Activated CD4-positive, alpha-beta memory T cell treated with anti-CD3 and anti-CD28 coated beads for 36 hours (primary cell): Measurements from ENCODE around the gene GLCCI1. TPM values are rescaled to one million over a fixed set of nuclear protein-coding genes. Genes with fewer than 3 reads are reported as not detected.
"Not testable (repeated sequence)": the region's sequence is repeated elsewhere in the genome, so short reads cannot be mapped to it uniquely, and the experiment has no call there.

Experiments
- CTCF ChIA-PET: fragments of 350-600 bp; sonication (Branson Sonifier 250); formaldehyde crosslinking; loops from one replicate; lab custom pipeline; 2021; ENCODE audit warnings: antibody characterized with exemption, inconsistent platforms; lab: Charles Lee
- POLR2A ChIA-PET: fragments of 350-600 bp; sonication (Branson Sonifier 250); formaldehyde crosslinking; loops from one replicate; lab custom pipeline; 2021; ENCODE audit warnings: antibody characterized with exemption; lab: Charles Lee
- DNase-seq: peaks from one replicate; pipeline ENCODE4 v3.0.0-alpha.2; 2020
- H3K27ac Mint-ChIP-seq: one replicate; pipeline ENCODE4 v1.8.0; 2021; ENCODE audit warnings: mixed read lengths
- H3K27me3 Mint-ChIP-seq: one replicate; pipeline ENCODE4 v1.8.0; 2021; ENCODE audit warnings: mixed read lengths
- H3K36me3 Mint-ChIP-seq: one replicate; pipeline ENCODE4 v1.8.0; 2021; ENCODE audit warnings: mixed read lengths
- H3K4me1 Mint-ChIP-seq: one replicate; pipeline ENCODE4 v1.8.0; 2021; ENCODE audit warnings: low read depth, mixed read lengths
- H3K4me3 Mint-ChIP-seq: one replicate; pipeline ENCODE4 v1.8.0; 2021; ENCODE audit warnings: mild to moderate bottlenecking, mixed read lengths
- H3K9me3 Mint-ChIP-seq: one replicate; pipeline ENCODE4 v1.8.0; 2021; ENCODE audit warnings: mixed read lengths
- intact Hi-C: fragments of 100-400 bp; cut with micrococcal nuclease; formaldehyde crosslinking; loops from one replicate; pipeline ENCODE4 v1.15.1; 2023
- total RNA-seq, 2 experiments: library from RNA; stranded (reverse); gene quantifications; one replicate each; pipeline ENCODE4 v1.2.3, GENCODE V29; 2021

GLCCI1 gene
- total RNA-seq, 2 experiments from 2014 or later: 8.6 to 11.5 TPM

DNA sequence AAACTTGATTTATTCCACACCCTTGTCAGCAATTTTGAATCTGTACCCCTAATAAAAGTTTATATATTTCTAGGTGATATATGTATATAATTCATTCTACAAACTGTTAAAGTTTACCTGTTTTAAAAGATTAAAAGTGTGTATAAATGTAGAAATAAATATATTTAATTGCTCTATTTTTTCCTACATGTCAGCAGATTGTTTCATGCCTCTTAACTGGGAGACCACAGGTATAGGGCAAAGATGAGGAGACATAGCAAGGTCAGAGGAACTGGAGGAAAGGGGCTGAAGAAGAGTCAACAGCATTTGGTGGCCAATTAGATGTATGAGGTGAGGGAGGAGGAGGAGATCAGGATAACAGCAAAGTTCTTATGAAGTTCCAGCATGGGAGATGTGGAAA lies 109.8 kb downstream of the GLCCI1 start:
- H3K4me1 Mint-ChIP-seq: no peaks in the 10 kb centered on the region
- no peak overlapping the region for H3K27ac Mint-ChIP-seq
- peaks cover 1% of the 10 kb centered on the region for H3K36me3 Mint-ChIP-seq
- H3K27me3 Mint-ChIP-seq: no peaks in the 10 kb centered on the region
- intact Hi-C loops: no loop called here
- ChIA-PET POLR2A (no interaction called here), CTCF (no interaction called here)
- no peak for DNase-seq
- H3K4me3 Mint-ChIP-seq: no peak overlapping the region
- no peaks in the 10 kb centered on the region for H3K9me3 Mint-ChIP-seq

DNA sequence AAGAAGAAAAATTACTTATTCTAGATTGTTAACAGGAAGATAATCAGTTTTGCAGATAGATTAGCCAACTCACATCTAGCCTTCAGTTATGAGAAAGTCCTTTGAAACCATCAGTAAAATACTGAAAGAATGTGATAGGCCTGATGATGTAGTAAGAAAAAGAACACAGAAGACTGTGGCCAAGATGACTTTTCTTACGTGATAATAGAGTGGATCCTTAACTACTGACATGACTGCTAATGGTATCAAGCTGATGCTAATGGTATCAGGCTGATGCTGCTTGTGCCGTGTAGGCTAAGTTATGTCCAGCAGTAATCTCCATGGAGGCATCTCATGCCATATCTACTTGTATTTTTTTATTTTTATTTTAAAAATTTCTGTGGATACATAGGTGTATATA lies 114.2 kb downstream of the GLCCI1 start:
- intact Hi-C loops: no loop called here
- Mint-ChIP-seq H3K27me3 (no peaks in the 10 kb centered on the region), H3K9me3 (no peaks in the 10 kb centered on the region), H3K4me3 (no peak overlapping the region), H3K4me1 (no peaks in the 10 kb centered on the region), H3K36me3 (peaks cover 10% of the 10 kb centered on the region), H3K27ac (no peak overlapping the region)
- DNase-seq: no peak
- CTCF ChIA-PET: no interaction called here
- POLR2A ChIA-PET: no interaction called here

DNA sequence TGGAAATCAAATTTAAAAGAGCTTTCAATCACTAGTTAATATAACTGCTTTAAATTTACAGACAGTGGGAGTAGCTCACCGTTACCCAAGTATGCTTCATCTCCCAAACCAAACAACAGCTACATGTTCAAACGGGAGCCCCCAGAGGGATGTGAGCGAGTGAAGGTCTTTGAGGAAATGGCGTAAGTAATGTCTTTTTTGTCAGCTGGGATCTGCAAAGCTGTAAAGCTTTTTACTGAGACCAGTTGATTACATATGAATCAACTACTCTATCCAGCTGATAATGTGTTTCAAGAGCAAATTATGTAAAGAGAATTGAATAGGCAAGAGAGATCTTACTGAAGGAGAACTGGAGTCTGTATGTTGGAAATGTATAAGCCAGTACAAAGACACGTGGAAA lies 116.2 kb downstream of the GLCCI1 start:
- CTCF ChIA-PET: interaction anchor here (0.6 to 0.9 kb wide), 2 partner anchors 14 to 107 kb away, joined by 3 read pairs; no protein-coding TSS in a partner anchor
- POLR2A ChIA-PET: no interaction called here
- DNase-seq: no peak

DNA sequence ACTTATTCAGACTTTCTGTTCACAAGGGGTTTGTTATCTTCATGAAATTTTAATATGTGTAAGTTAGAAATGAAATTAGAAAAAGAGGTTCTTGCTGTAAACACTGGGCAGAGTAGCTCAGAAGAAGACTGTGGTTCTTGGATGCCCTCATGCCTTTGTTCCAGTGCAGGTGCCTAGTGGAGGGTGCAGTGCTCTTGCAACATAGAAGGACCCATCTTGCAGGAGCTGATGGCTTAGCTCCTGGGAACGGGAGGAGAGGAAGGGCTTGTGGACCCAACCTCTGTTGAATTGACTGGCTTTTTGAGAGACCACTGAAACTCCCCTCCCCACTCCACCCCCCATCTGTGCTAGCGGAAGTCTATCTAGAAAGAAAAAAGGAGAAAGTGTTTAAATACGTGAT lies 116.8 kb downstream of the GLCCI1 start:
- no peak overlapping the region for H3K4me3 Mint-ChIP-seq
- H3K27ac Mint-ChIP-seq: no peak overlapping the region
- no peak for DNase-seq
- CTCF ChIA-PET: interaction anchor here (0.9 kb wide), 1 partner anchor 15 kb away, joined by 3 read pairs; no protein-coding TSS in a partner anchor
- no peaks in the 10 kb centered on the region for H3K27me3 Mint-ChIP-seq
- intact Hi-C loops: no loop called here
- POLR2A ChIA-PET: no interaction called here
- peaks cover 10% of the 10 kb centered on the region for H3K36me3 Mint-ChIP-seq
- no peaks in the 10 kb centered on the region for H3K4me1 Mint-ChIP-seq
- H3K9me3 Mint-ChIP-seq: no peaks in the 10 kb centered on the region

More for the DNA sequence above, 116.2 kb downstream of the GLCCI1 start:
- intact Hi-C loops: no loop called here
- Mint-ChIP-seq H3K9me3 (no peaks in the 10 kb centered on the region), H3K4me3 (no peak overlapping the region), H3K27me3 (no peaks in the 10 kb centered on the region), H3K27ac (no peak overlapping the region), H3K4me1 (no peaks in the 10 kb centered on the region), H3K36me3 (peaks cover 10% of the 10 kb centered on the region)

DNA sequence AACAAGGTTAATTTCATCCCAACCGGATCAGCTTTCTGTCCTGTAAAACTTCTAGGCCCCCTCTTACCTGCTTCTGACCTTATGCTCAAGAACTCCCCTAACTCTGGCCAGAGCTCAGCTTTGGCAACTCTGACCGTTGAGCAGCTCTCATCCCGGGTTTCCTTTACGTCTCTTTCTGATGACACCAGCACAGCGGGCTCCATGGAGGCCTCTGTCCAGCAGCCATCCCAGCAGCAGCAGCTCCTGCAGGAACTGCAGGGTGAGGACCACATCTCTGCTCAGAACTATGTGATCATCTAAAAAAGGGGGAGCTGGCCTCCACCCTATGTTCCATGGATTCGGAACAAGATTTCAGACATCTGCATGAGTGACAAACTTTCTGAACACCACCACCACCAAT lies 117.6 kb downstream of the GLCCI1 start:
- ChIA-PET POLR2A (interaction anchor here (0.7 kb wide), 1 partner anchor 45 kb away, joined by 4 read pairs; no protein-coding TSS in a partner anchor), CTCF (interaction anchor here (1.2 kb wide), 2 partner anchors 51 to 100 kb away, joined by 3 to 4 read pairs; no protein-coding TSS in a partner anchor)
- H3K4me3 Mint-ChIP-seq: no peak overlapping the region

DNA sequence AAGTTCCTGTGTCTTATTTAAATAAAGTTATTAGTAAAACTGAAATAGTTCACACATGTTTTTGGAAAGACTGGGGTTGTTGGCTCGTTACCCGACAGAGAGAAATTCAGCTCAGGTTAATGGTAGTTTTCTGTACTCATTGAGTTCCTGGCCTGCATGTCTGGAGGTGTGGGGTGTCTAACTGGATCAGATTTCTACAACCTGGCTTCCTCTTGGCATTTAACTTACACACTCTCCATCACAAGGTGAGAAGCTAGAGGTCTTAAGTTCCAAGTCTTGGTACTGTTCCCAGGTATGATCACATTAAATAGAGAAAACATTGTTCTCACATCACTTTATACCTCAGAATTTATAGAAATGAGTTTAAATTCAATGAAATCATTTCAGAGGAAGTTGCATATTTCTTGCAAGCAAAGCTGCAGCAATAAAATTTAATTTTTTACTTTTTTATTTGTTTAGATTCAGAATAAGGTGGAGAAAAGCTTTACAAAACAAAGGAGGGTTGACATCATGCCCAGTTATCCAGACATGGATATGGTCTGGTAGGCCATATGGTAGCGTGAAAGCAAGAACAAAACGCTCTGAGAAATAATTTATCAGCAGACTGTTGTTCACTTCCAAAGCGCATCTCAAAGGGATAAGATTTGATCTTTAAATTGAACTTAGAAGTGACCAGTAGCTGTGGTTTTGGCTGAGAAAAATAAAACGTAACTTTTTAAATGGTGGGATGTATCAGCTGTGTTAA lies 120.6 kb downstream of the GLCCI1 start:
- no peak overlapping the region for H3K4me3 Mint-ChIP-seq
- ChIA-PET CTCF (interaction anchor here (0.6 to 1.1 kb wide), 2 partner anchors 8 to 313 kb away, joined by 3 read pairs; no protein-coding TSS in a partner anchor), POLR2A (no interaction called here)
- H3K4me1 Mint-ChIP-seq: no peaks in the 10 kb centered on the region
- H3K9me3 Mint-ChIP-seq: no peaks in the 10 kb centered on the region
- no peak overlapping the region for H3K27ac Mint-ChIP-seq
- no peak for DNase-seq
- H3K36me3 Mint-ChIP-seq: peaks cover 18% of the 10 kb centered on the region
- no peaks in the 10 kb centered on the region for H3K27me3 Mint-ChIP-seq
- intact Hi-C loops: no loop called here

More for the DNA sequence above, 117.6 kb downstream of the GLCCI1 start:
- intact Hi-C loops: no loop called here
- Mint-ChIP-seq H3K4me1 (no peaks in the 10 kb centered on the region), H3K27ac (no peak overlapping the region), H3K9me3 (no peaks in the 10 kb centered on the region), H3K27me3 (no peaks in the 10 kb centered on the region), H3K36me3 (peaks cover 12% of the 10 kb centered on the region)
- DNase-seq: no peak

DNA sequence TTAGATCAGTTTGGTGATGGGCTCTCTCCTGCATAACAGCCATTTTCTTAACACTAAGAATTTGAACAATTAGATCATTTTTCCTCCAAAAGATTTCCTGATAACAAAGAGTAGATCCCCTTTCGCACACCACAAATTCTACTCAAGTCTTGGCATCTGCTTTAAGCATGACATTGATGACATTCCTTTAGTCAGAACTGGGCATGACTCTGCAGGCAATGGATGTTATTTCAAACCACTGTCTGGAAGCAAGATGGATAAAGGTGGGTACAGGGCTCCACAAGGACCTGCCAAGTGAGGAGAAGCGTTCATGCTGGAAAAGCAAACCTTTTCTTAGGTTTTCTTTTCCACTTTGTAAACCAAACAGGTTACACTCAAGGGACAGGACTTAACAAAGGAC lies 123.5 kb downstream of the GLCCI1 start:
- intact Hi-C loops: no loop called here
- Mint-ChIP-seq H3K4me1 (no peaks in the 10 kb centered on the region), H3K36me3 (peaks cover 14% of the 10 kb centered on the region), H3K27ac (no peak overlapping the region), H3K27me3 (no peaks in the 10 kb centered on the region), H3K9me3 (no peaks in the 10 kb centered on the region), H3K4me3 (no peak overlapping the region)
- POLR2A ChIA-PET: no interaction called here
- DNase-seq: no peak
- CTCF ChIA-PET: interaction anchor here (1.0 kb wide), 1 partner anchor 411 kb away, joined by 3 read pairs; no protein-coding TSS in a partner anchor

DNA sequence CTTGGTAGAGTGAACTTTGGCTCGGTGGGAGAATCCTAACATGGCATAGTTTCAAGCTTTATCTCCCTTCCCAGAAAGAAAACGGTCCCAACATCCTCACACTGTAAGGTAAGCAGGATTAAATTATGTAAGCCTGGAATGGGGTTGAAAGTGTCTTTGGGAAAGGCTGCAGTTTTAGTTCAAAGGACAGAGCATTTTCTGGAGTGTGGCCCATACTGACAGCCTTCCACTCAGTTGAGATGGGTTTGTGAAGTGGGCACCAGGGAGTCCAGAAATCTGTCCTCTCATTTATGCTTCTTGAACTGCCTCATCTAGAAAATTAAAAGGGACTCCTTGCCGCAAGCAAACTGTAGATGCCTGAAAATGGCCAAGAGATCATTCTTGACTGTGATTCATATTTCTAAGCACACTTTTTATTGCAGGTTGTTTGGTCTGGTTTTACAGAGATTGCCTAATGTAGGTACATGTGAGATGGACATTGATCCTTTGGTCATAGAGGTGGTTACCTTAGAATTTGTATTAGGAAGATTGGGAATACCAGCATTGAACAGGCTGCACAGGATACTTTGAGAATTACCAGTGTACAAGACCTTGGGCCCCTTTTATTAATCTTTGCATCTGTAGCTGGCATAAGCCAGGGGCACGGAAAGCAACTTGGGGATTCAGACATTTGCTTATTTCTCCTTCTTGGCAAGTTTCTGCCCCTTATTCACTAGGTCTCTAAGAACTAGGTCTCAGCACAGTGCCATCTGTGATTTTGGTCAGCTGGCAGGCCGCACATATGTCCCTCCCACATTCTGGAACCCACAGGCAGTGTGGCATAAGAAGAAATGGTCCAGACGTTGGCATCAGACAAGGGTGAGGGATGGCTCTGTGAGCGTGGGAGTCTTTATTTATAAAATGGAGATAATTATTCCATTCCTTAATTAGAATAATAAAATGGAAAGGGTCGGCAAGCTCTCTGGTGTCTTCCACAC lies 125.9 kb downstream of the GLCCI1 start:
- intact Hi-C loops: no loop called here
- Mint-ChIP-seq H3K36me3 (peaks cover 14% of the 10 kb centered on the region), H3K4me1 (no peaks in the 10 kb centered on the region), H3K4me3 (no peak overlapping the region), H3K27ac (no peak overlapping the region), H3K27me3 (no peaks in the 10 kb centered on the region), H3K9me3 (peaks cover 11% of the 10 kb centered on the region)
- ChIA-PET POLR2A (no interaction called here), CTCF (no interaction called here)
- DNase-seq: no peak

DNA sequence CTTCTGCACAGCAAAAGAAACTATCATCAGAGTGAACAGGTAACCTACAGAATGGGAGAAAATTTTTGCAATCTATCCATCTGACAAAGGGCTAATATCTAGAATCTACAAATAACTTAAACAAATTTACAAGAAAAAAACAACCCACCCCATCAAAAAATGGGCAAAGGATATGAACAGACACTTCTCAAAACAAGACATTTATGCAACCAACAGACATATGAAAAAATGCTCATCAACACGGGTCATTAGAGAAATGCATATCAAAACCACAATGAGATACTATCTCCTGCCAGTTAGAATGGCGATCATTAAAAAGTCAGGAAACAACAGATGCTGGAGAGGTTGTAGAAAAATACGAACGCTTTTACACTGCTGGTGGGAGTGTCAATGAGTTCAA lies 132.7 kb downstream of the GLCCI1 start:
- intact Hi-C loops: not testable (repeated sequence)

DNA sequence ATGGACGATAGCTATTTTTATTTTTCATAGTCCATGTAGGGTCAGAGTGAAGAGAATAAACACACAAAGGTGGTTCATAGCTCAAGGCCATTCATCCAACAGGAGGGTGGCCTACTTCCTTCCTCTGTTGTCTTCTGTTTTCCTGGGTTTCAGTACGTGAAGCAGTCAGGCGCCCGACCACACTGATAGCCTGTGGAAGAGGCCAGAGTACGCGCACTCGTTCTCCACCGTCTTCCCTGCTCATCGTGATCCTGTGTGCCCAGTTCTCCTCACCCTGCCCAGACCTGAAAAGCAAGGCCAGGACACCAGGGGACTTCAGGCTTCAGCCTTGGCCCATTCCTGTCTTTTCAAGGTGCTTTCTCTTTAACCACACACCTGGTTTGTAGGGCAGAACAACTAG lies 134.7 kb downstream of the GLCCI1 start:
- no peak for DNase-seq
- peaks cover 30% of the 10 kb centered on the region for H3K9me3 Mint-ChIP-seq
- H3K27ac Mint-ChIP-seq: no peak overlapping the region
- no peak overlapping the region for H3K4me3 Mint-ChIP-seq
- POLR2A ChIA-PET: no interaction called here
- CTCF ChIA-PET: no interaction called here
- peaks cover 27% of the 10 kb centered on the region for H3K4me1 Mint-ChIP-seq
- H3K27me3 Mint-ChIP-seq: no peaks in the 10 kb centered on the region
- peaks cover 7% of the 10 kb centered on the region for H3K36me3 Mint-ChIP-seq
- intact Hi-C loops: no loop called here

More for the DNA sequence above, 132.7 kb downstream of the GLCCI1 start:
- H3K4me1 Mint-ChIP-seq: peaks cover 21% of the 10 kb centered on the region
- H3K27me3 Mint-ChIP-seq, CTCF ChIA-PET, H3K4me3 Mint-ChIP-seq, POLR2A ChIA-PET, DNase-seq, H3K36me3 Mint-ChIP-seq, H3K27ac Mint-ChIP-seq: not testable (repeated sequence)
- peaks cover 32% of the 10 kb centered on the region for H3K9me3 Mint-ChIP-seq

DNA sequence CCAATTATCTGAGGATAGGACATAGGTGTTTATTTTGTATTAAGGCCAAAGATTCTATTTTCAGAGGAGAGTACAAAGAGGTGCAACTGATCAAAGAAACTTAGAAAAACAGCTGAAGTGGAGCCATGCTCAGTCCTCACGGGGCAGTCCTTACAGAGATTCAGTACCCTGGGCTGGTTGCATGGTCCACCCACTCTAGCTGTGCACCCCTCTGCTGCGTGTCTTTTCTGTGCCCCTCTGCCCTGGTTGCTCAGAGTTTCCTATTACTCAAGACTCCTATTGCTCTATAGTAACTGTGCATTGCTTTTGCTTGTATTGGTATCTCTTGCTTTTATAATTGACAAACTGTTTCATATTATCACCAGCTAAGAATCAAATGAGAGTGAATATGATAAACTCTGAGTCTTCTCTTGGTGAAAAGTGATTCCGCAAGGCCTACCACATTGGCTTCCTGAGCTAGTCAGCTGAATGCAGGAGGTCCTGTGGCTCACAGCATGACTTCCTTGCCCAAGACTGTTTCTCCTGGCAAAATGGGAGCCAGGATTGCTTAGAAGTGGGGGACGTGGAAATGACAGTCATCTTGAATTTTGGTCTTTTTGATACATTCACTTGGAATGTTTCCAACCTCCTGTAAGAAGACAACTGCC lies 137.0 kb downstream of the GLCCI1 start:
- H3K27ac Mint-ChIP-seq: peak overlapping the region; percentile 67

More for the DNA sequence above, 137.0 kb downstream of the GLCCI1 start:
- Mint-ChIP-seq H3K36me3 (peaks cover 4% of the 10 kb centered on the region), H3K9me3 (peaks cover 14% of the 10 kb centered on the region), H3K27me3 (no peaks in the 10 kb centered on the region), H3K4me3 (no peak overlapping the region), H3K4me1 (peaks cover 27% of the 10 kb centered on the region)
- no peak for DNase-seq
- intact Hi-C loops: no loop called here
- POLR2A ChIA-PET: no interaction called here
- CTCF ChIA-PET: no interaction called here
